ENCODE data around the gene EPB41L4A.

DNA sequence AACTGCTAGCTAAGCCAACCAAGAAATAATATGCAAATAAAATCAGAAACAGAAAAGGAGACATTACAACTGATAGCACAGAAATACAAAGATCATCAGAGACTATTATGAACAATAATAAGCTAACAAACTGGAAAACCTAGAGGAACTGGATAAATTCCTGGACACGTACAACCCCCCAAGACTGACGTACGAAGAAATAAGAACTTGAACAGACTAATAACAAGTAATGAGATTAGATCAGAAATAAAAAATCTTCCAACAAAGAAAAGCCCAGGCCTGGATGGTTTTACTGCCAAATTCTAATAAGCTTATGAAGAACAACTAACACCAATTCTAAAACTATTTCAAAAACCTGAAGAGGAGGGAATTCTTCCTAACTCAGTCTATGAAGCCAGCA lies 67.9 kb downstream of the EPB41L4A start:
- TF ChIP-seq HDGF (IDR thresholded peaks at IDR 0.05; ENCODE audit: borderline replicate concordance), result no peak
- TF ChIP-seq CTBP1 (IDR thresholded peaks at IDR 0.05; ENCODE audit: borderline replicate concordance), result no peak
- no peak for TF ChIP-seq L3MBTL2 (conservative IDR thresholded peaks at IDR 0.05)
- no peak for TF ChIP-seq TARDBP (IDR thresholded peaks at IDR 0.05)
- TF ChIP-seq BHLHE40 (IDR thresholded peaks at IDR 0.05; ENCODE audit: borderline replicate concordance), result no peak
- no peak for TF ChIP-seq SP1 (IDR thresholded peaks at IDR 0.05)
- no peak for TF ChIP-seq ZNF384 (IDR thresholded peaks at IDR 0.05)
- no peak for TF ChIP-seq NFRKB (IDR thresholded peaks at IDR 0.05)
- no peak for TF ChIP-seq FOXA1 (IDR thresholded peaks at IDR 0.05)
- no peak for TF ChIP-seq ELF4 (IDR thresholded peaks at IDR 0.05)
- no peak for TF ChIP-seq SUZ12 (IDR thresholded peaks at IDR 0.05)
- TF ChIP-seq, protein P1, sequence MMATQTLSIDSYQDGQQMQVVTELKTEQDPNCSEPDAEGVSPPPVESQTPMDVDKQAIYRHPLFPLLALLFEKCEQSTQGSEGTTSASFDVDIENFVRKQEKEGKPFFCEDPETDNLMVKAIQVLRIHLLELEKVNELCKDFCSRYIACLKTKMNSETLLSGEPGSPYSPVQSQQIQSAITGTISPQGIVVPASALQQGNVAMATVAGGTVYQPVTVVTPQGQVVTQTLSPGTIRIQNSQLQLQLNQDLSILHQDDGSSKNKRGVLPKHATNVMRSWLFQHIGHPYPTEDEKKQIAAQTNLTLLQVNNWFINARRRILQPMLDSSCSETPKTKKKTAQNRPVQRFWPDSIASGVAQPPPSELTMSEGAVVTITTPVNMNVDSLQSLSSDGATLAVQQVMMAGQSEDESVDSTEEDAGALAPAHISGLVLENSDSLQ (IDR thresholded peaks at IDR 0.05), result no peak
- no peak for TF ChIP-seq FOXM1 (IDR thresholded peaks at IDR 0.05; ENCODE audit: borderline replicate concordance)

Measured in HEK293T (cell line).